ENCODE data around the gene SIRPD.
"Not testable (repeated sequence)": the region's sequence is repeated elsewhere in the genome, so short reads cannot be mapped to it uniquely, and the experiment has no call there.

The SIRPD gene

GRCh38 chr20:1537731-1538058 lies 19.8 kb downstream of the SIRPD start:
- DNase-seq (ENCODE audit: low spot score), result no peak

GRCh38 chr20:1536893-1537730 lies 20.4 kb downstream of the SIRPD start:
- no peak for DNase-seq (ENCODE audit: low spot score)

GRCh38 chr20:1535420-1536175 lies 21.9 kb downstream of the SIRPD start:
- DNase-seq (ENCODE audit: low spot score), result no peak

- no peak for DNase-seq (ENCODE audit: low spot score)
Measured at GRCh38 chr20:1534526-1534925, 23.0 kb downstream of the SIRPD start.

- DNase-seq (ENCODE audit: low spot score), result no peak
Measured at GRCh38 chr20:1533059-1533458, 24.4 kb downstream of the SIRPD start.

- no peak for DNase-seq (ENCODE audit: low spot score)
Measured at GRCh38 chr20:1528811-1529210, 28.7 kb downstream of the SIRPD start.

- no peak for DNase-seq (ENCODE audit: low spot score)
Measured at GRCh38 chr20:1527923-1528322, 29.6 kb downstream of the SIRPD start.

GRCh38 chr20:1526896-1527295 lies 30.6 kb downstream of the SIRPD start:
- no peak for DNase-seq (ENCODE audit: low spot score)

- no peak for DNase-seq (ENCODE audit: low spot score)
Measured at GRCh38 chr20:1526310-1526709, 31.2 kb downstream of the SIRPD start.

- DNase-seq (ENCODE audit: low spot score), result no peak
Measured at GRCh38 chr20:1524004-1524403, 33.5 kb downstream of the SIRPD start.

GRCh38 chr20:1517010-1517409 lies 40.5 kb downstream of the SIRPD start:
- no peak for DNase-seq (ENCODE audit: low spot score)

- DNase-seq (ENCODE audit: low spot score), result no peak
Measured at GRCh38 chr20:1513801-1514200, 43.7 kb downstream of the SIRPD start.

GRCh38 chr20:1509237-1509636 lies 48.3 kb downstream of the SIRPD start:
- DNase-seq (ENCODE audit: low spot score), result peak; percentile 3

- DNase-seq (ENCODE audit: low spot score), result no peak
Measured at GRCh38 chr20:1508574-1508973, 48.9 kb downstream of the SIRPD start.

- DNase-seq (ENCODE audit: low spot score), result no peak
Measured at GRCh38 chr20:1507276-1507675, 50.2 kb downstream of the SIRPD start.

GRCh38 chr20:1505871-1506270 lies 51.6 kb downstream of the SIRPD start:
- no peak for DNase-seq (ENCODE audit: low spot score)

- DNase-seq (ENCODE audit: low spot score), result no peak
Measured at GRCh38 chr20:1505361-1505760, 52.1 kb downstream of the SIRPD start.

GRCh38 chr20:1503564-1504227 lies 53.8 kb downstream of the SIRPD start:
- peak; percentile 62 for DNase-seq (ENCODE audit: low spot score)

- DNase-seq (ENCODE audit: low spot score), result no peak
Measured at GRCh38 chr20:1500496-1500895, 57.0 kb downstream of the SIRPD start.

GRCh38 chr20:1499528-1500420 lies 57.7 kb downstream of the SIRPD start:
- DNase-seq (ENCODE audit: low spot score), result no peak

- DNase-seq (ENCODE audit: low spot score), result not testable (repeated sequence)
Measured at GRCh38 chr20:1497371-1497770, 60.1 kb downstream of the SIRPD start.

- no peak for DNase-seq (ENCODE audit: low spot score)
Measured at GRCh38 chr20:1496930-1497329, 60.6 kb downstream of the SIRPD start.

Measured in cerebellar cortex (tissue), 1 donor.